HEK293 (cell line): Measurements from ENCODE around the gene SLC5A1.

Source experiments
- CTCF ChIA-PET: fragments of 350-600 bp; formaldehyde crosslinking; extraction: SDS; loops from one replicate; lab custom pipeline; 2021; ENCODE audit warnings: antibody characterized with exemption; lab: Yijun Ruan, JAX
- POLR2A ChIA-PET: fragments of 300-600 bp; formaldehyde crosslinking; extraction: SDS; loops from one replicate; lab custom pipeline; 2020; ENCODE audit warnings: antibody characterized with exemption, inconsistent platforms; lab: Yijun Ruan, JAX
- H3K27ac ChIP-seq: fragments of 200-500 bp; sonication (Bioruptor generic); 2 replicates; pipeline ENCODE4 v1.5.1; 2014; ENCODE audit warnings: low read depth, low read length, control low read depth, inconsistent platforms; ENCODE audit errors: extremely low read depth
- H3K36me3 ChIP-seq, 2 experiments: fragments of 200-500 bp in 1 of 2; sonication (Bioruptor generic) in 1 of 2; 1 replicate in 1 of 2; 2 replicates in 1 of 2; pipeline ENCODE4 v1.5.1; 2014 to 2017; ENCODE audit warnings: inconsistent platforms in 2 of 2, low read length in 2 of 2; ENCODE audit not compliant: control insufficient read depth in 2 of 2, insufficient read depth in 1 of 2
- H3K4me1 ChIP-seq: fragments of 200-500 bp; sonication (Bioruptor generic); 2 replicates; pipeline ENCODE4 v1.5.1; 2014; ENCODE audit warnings: mild to moderate bottlenecking, low read length, inconsistent platforms; ENCODE audit not compliant: control insufficient read depth, insufficient read depth
- H3K4me3 ChIP-seq: 2 replicates; pipeline ENCODE4 v1.5.1; 2011; ENCODE audit warnings: low read depth, mild to moderate bottlenecking, control low read depth, low read length, moderate library complexity
- H3K9me3 ChIP-seq: fragments of 200-500 bp; sonication (Bioruptor generic); 2 replicates; pipeline ENCODE4 v1.5.1; 2014; ENCODE audit warnings: low read depth, low read length, inconsistent platforms; ENCODE audit not compliant: control insufficient read depth, insufficient read depth
- REPIN1 ChIP-seq: fragments of 450-650 bp; formaldehyde crosslinking; IDR thresholded peaks from 2 replicates; pipeline ENCODE4 v1.5.1; 2017; ENCODE audit warnings: missing biosample characterization, missing genetic modification characterization, low read depth
- REST ChIP-seq: fragments of 450-650 bp; formaldehyde crosslinking; IDR thresholded peaks from 2 replicates; pipeline ENCODE4 v1.5.1; 2016; ENCODE audit warnings: missing biosample characterization, missing genetic modification characterization
- WT1 ChIP-seq: fragments of 450-650 bp; formaldehyde crosslinking; IDR thresholded peaks from 2 replicates; pipeline ENCODE4 v1.5.1; 2016; ENCODE audit warnings: missing biosample characterization, missing genetic modification characterization
- ZBTB21 ChIP-seq: fragments of 450-650 bp; formaldehyde crosslinking; IDR thresholded peaks from 2 replicates; pipeline ENCODE4 v1.5.1; 2017; ENCODE audit warnings: missing biosample characterization, missing genetic modification characterization
- ZIC2 ChIP-seq: fragments of 450-650 bp; formaldehyde crosslinking; IDR thresholded peaks from 2 replicates; pipeline ENCODE4 v1.5.1; 2016; ENCODE audit warnings: missing biosample characterization, missing genetic modification characterization
- ZNF155 ChIP-seq: fragments of 450-650 bp; formaldehyde crosslinking; IDR thresholded peaks from 2 replicates; pipeline ENCODE4 v1.5.1; 2016; ENCODE audit warnings: missing biosample characterization, missing genetic modification characterization
- ZNF174 ChIP-seq: fragments of 450-650 bp; formaldehyde crosslinking; IDR thresholded peaks from 2 replicates; pipeline ENCODE4 v1.5.0; 2017; ENCODE audit warnings: missing biosample characterization, mild to moderate bottlenecking, missing genetic modification characterization
- ZNF175 ChIP-seq: fragments of 450-650 bp; formaldehyde crosslinking; IDR thresholded peaks from 2 replicates; pipeline ENCODE4 v1.5.1; 2016; ENCODE audit warnings: missing biosample characterization, missing genetic modification characterization
- ZNF223 ChIP-seq: fragments of 450-650 bp; formaldehyde crosslinking; IDR thresholded peaks from 2 replicates; pipeline ENCODE4 v1.5.1; 2016; ENCODE audit warnings: missing biosample characterization, missing genetic modification characterization
- ZNF24 ChIP-seq: fragments of 450-650 bp; formaldehyde crosslinking; IDR thresholded peaks from 2 replicates; pipeline ENCODE4 v1.5.1; 2016; ENCODE audit warnings: missing biosample characterization, missing genetic modification characterization
- ZNF426 ChIP-seq: fragments of 450-650 bp; formaldehyde crosslinking; IDR thresholded peaks from 2 replicates; pipeline ENCODE4 v1.5.1; 2017; ENCODE audit warnings: missing biosample characterization, missing genetic modification characterization, mild to moderate bottlenecking, inconsistent platforms, moderate library complexity
- ZNF518A ChIP-seq: fragments of 450-650 bp; formaldehyde crosslinking; conservative IDR thresholded peaks from 2 replicates; pipeline ENCODE4 v1.5.1; 2016; ENCODE audit warnings: low read depth, missing biosample characterization, missing genetic modification characterization
- ZNF555 ChIP-seq: fragments of 450-650 bp; formaldehyde crosslinking; conservative IDR thresholded peaks from 2 replicates; pipeline ENCODE4 v1.5.1; 2017; ENCODE audit warnings: missing biosample characterization, mild to moderate bottlenecking, missing genetic modification characterization, inconsistent platforms
- ZNF600 ChIP-seq: fragments of 450-650 bp; formaldehyde crosslinking; IDR thresholded peaks from 2 replicates; pipeline ENCODE4 v1.5.1; 2016; ENCODE audit warnings: missing biosample characterization, missing genetic modification characterization
- ZNF624 ChIP-seq: fragments of 450-650 bp; formaldehyde crosslinking; IDR thresholded peaks from 2 replicates; pipeline ENCODE4 v1.5.1; 2017; ENCODE audit warnings: missing biosample characterization, missing genetic modification characterization
- ZNF658 ChIP-seq: fragments of 450-650 bp; formaldehyde crosslinking; IDR thresholded peaks from 2 replicates; pipeline ENCODE4; 2016; ENCODE audit warnings: missing biosample characterization, missing genetic modification characterization
- ZNF664 ChIP-seq: fragments of 450-650 bp; formaldehyde crosslinking; IDR thresholded peaks from 2 replicates; pipeline ENCODE4 v1.5.1; 2016; ENCODE audit warnings: missing biosample characterization, missing genetic modification characterization
- ZNF707 ChIP-seq: fragments of 450-650 bp; formaldehyde crosslinking; IDR thresholded peaks from 2 replicates; pipeline ENCODE4 v1.5.1; 2016; ENCODE audit warnings: missing biosample characterization, missing genetic modification characterization
- ZNF791 ChIP-seq: fragments of 450-650 bp; formaldehyde crosslinking; IDR thresholded peaks from 2 replicates; pipeline ENCODE4 v1.5.1; 2016; ENCODE audit warnings: missing biosample characterization, missing genetic modification characterization
- TF ChIP-seq, protein P1 (sequence below): fragments of 450-650 bp; formaldehyde crosslinking; IDR thresholded peaks from 2 replicates; pipeline ENCODE4 v1.5.1; 2017; ENCODE audit warnings: missing biosample characterization, missing genetic modification characterization
- TF ChIP-seq, protein P2 (sequence below): fragments of 450-650 bp; formaldehyde crosslinking; IDR thresholded peaks from 2 replicates; pipeline ENCODE4 v1.5.1; 2016; ENCODE audit warnings: missing biosample characterization, missing genetic modification characterization

SLC5A1 gene

GRCh38 chr22:32034275-32034674 is 8.8 kb upstream of the SLC5A1 start (continued):
- no peak for TF ChIP-seq ZNF175 (tag by site-specific recombination)

DNA sequence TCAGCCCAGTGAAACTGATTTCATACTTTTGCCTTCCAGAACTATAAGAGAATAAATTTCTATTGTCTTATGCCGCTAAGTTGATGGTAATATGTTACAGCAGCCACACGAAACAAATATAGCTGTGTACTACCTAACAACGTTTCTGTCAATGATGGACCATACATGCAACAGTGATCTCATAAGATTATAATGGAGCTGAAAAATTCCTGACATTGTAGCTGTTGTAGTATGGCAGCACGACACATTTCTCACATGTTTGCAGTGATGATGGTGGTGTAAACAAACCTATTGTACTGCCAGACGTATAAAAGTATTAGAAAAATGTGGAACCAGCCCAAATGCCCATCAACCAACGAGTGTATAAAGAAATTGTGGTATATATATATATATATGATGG is 5.8 kb upstream of the SLC5A1 start:
- ChIA-PET POLR2A (no interaction called here), CTCF (interaction anchor here (0.5 to 1.1 kb wide), 2 partner anchors 67 to 302 kb away, joined by 3 read pairs; no protein-coding TSS in a partner anchor)
- Histone ChIP-seq H3K27ac (no peak overlapping the region), H3K4me3 (no peak overlapping the region), H3K4me1 (no peaks in the 10 kb centered on the region), H3K36me3 (no peaks in the 10 kb centered on the region), H3K9me3 (no peaks in the 10 kb centered on the region)
- no peak for TF ChIP-seq ZNF664 (tag by site-specific recombination)
- TF ChIP-seq ZNF707, result no peak

GRCh38 chr22:32040324-32040904 is 2.6 kb upstream of the SLC5A1 start:
- Histone ChIP-seq H3K27ac (no peak overlapping the region), H3K4me1 (no peaks in the 10 kb centered on the region), H3K36me3 (no peaks in the 10 kb centered on the region)
- CTCF ChIA-PET, result no interaction called here
- TF ChIP-seq REST (tag by site-specific recombination) (no peak), ZNF175 (tag by site-specific recombination) (no peak), ZBTB21 (no peak), ZNF174 (no peak), ZNF155 (tag by site-specific recombination) (no peak), ZNF791 (tag by site-specific recombination) (no peak), ZNF658 (no peak), ZNF223 (tag by site-specific recombination) (no peak), ZIC2 (tag by site-specific recombination) (no peak), ZNF555 (tag by site-specific recombination) (no peak), WT1 (tag by site-specific recombination) (no peak), ZNF624 (tag by site-specific recombination) (no peak), REPIN1 (tag by site-specific recombination) (no peak), ZNF518A (tag by site-specific recombination) (no peak), ZNF426 (tag by site-specific recombination) (no peak), ZNF600 (tag by site-specific recombination) (no peak), ZNF24 (tag by site-specific recombination) (no peak)
- TF ChIP-seq, protein P1, sequence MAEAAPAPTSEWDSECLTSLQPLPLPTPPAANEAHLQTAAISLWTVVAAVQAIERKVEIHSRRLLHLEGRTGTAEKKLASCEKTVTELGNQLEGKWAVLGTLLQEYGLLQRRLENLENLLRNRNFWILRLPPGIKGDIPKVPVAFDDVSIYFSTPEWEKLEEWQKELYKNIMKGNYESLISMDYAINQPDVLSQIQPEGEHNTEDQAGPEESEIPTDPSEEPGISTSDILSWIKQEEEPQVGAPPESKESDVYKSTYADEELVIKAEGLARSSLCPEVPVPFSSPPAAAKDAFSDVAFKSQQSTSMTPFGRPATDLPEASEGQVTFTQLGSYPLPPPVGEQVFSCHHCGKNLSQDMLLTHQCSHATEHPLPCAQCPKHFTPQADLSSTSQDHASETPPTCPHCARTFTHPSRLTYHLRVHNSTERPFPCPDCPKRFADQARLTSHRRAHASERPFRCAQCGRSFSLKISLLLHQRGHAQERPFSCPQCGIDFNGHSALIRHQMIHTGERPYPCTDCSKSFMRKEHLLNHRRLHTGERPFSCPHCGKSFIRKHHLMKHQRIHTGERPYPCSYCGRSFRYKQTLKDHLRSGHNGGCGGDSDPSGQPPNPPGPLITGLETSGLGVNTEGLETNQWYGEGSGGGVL (tag by site-specific recombination), result no peak
- TF ChIP-seq, protein P2, sequence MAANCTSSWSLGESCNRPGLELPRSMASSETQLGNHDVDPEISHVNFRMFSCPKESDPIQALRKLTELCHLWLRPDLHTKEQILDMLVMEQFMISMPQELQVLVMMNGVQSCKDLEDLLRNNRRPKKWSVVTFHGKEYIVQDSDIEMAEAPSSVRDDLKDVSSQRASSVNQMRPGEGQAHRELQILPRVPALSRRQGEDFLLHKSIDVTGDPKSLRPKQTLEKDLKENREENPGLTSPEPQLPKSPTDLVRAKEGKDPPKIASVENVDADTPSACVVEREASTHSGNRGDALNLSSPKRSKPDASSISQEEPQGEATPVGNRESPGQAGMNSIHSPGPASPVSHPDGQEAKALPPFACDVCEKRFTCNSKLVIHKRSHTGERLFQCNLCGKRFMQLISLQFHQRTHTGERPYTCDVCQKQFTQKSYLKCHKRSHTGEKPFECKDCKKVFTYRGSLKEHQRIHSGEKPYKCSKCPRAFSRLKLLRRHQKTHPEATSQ (tag by site-specific recombination), result no peak
- TF ChIP-seq, all 188 proteins: peak for 0
- no peak overlapping the region for H3K4me3 ChIP-seq
- H3K9me3 ChIP-seq, result no peaks in the 10 kb centered on the region
- POLR2A ChIA-PET, result interaction anchor here (0.7 kb wide), 2 partner anchors 51 to 353 kb away, joined by 5 to 7 read pairs; no protein-coding TSS in a partner anchor
